Esophagus squamous epithelium (tissue), 4 donors: Measurements from ENCODE around the gene SAMD1.

Experiments used
- POLR2A ChIP-seq, 4 donors: fragments of 450-650 bp; IDR thresholded peaks; one replicate each; pipeline ENCODE4 v1.6.1; 2017; ENCODE audit warnings: antibody characterized with exemption in 4 of 4, mild to moderate bottlenecking in 4 of 4, moderate library complexity in 3 of 4
- TF ChIP-seq, protein P1 (sequence below), 6 experiments: fragments of 450-650 bp in 4 of 6; fragments of 200-600 bp in 2 of 6; sonication (generic) in 2 of 6; IDR thresholded peaks; one replicate each; pipeline ENCODE4 v1.5.1; 2016 to 2019; ENCODE audit warnings: antibody characterized with exemption in 6 of 6, mild to moderate bottlenecking in 4 of 6, moderate library complexity in 4 of 6

GRCh38 chr19:14058182-14059092, 32.1 kb downstream of the SAMD1 start:
- TF ChIP-seq, protein P1, sequence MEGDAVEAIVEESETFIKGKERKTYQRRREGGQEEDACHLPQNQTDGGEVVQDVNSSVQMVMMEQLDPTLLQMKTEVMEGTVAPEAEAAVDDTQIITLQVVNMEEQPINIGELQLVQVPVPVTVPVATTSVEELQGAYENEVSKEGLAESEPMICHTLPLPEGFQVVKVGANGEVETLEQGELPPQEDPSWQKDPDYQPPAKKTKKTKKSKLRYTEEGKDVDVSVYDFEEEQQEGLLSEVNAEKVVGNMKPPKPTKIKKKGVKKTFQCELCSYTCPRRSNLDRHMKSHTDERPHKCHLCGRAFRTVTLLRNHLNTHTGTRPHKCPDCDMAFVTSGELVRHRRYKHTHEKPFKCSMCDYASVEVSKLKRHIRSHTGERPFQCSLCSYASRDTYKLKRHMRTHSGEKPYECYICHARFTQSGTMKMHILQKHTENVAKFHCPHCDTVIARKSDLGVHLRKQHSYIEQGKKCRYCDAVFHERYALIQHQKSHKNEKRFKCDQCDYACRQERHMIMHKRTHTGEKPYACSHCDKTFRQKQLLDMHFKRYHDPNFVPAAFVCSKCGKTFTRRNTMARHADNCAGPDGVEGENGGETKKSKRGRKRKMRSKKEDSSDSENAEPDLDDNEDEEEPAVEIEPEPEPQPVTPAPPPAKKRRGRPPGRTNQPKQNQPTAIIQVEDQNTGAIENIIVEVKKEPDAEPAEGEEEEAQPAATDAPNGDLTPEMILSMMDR (IDR thresholded peaks at IDR 0.05) = no peak
- no peak for TF ChIP-seq POLR2A (IDR thresholded peaks at IDR 0.05)
